Measurements from ENCODE around the gene ENO3. TPM values are rescaled to one million over a fixed set of nuclear protein-coding genes. Genes with fewer than 3 reads are reported as not detected.
"Not testable (repeated sequence)": the region's sequence is repeated elsewhere in the genome, so short reads cannot be mapped to it uniquely, and the experiment has no call there.

The ENO3 gene
- total and polyA plus RNA-seq, 2 donors (not counting 3 experiments of a cell fraction or from before 2014, with no cell fraction given) = 5.5 to 5.9 TPM

DNA sequence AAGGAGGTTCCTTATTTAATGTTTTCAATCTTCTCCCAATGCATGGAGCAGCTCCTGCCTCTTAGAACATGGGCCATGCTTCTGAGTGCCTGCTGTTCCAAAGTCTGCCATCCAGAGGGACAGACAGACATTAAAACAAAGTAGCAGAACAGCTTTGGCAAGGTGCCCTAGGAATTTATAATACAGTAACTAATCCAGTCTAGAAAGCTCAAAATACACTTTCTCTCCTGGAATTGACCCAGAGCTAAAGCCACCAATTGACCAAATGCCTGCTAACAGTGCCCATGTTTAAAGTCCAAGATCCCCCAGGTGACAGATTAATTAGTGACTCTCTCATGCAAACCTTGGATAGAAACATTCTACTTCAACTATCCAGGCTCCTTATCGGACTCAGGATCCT, 36.9 kb upstream of the ENO3 start:
- BruUV-seq (replicated peaks) = no TSS peak
- TF ChIP-seq, protein P1, sequence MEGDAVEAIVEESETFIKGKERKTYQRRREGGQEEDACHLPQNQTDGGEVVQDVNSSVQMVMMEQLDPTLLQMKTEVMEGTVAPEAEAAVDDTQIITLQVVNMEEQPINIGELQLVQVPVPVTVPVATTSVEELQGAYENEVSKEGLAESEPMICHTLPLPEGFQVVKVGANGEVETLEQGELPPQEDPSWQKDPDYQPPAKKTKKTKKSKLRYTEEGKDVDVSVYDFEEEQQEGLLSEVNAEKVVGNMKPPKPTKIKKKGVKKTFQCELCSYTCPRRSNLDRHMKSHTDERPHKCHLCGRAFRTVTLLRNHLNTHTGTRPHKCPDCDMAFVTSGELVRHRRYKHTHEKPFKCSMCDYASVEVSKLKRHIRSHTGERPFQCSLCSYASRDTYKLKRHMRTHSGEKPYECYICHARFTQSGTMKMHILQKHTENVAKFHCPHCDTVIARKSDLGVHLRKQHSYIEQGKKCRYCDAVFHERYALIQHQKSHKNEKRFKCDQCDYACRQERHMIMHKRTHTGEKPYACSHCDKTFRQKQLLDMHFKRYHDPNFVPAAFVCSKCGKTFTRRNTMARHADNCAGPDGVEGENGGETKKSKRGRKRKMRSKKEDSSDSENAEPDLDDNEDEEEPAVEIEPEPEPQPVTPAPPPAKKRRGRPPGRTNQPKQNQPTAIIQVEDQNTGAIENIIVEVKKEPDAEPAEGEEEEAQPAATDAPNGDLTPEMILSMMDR (IDR thresholded peaks at IDR 0.05; ENCODE audit: extremely low read depth in 1 of 2, insufficient read depth in 1 of 2, low read depth in 1 of 2, low read length in 2 of 2) = no peak
- no peak for TF ChIP-seq MYC (IDR thresholded peaks at IDR 0.05; ENCODE audit: low read depth, low read length)
- Histone ChIP-seq H3K9me3 (replicated peaks; ENCODE audit: control insufficient read depth, insufficient read depth, low read length) (no peaks in the 10 kb centered on the region), H3K4me1 (ENCODE audit: control insufficient read depth, extremely low read depth, insufficient read depth, low read length) (no peaks in the 10 kb centered on the region), H4K20me1 (replicated peaks; ENCODE audit: control insufficient read depth, extremely low read depth, insufficient read depth, low read length) (no peaks in the 10 kb centered on the region), H3K4me2 (ENCODE audit: insufficient read depth, low read length) (no peak overlapping the region), H3K27me3 (ENCODE audit: control insufficient read depth in 2 of 2, insufficient read depth in 2 of 2, low read length in 2 of 2) (no peaks in the 10 kb centered on the region), H3K9me1 (replicated peaks; ENCODE audit: control insufficient read depth, extremely low read depth, insufficient read depth, low read length) (no peaks in the 10 kb centered on the region), H3K36me3 (ENCODE audit: control insufficient read depth in 2 of 2, extremely low read depth in 1 of 2, insufficient read depth in 2 of 2, low read length in 2 of 2) (no peaks in the 10 kb centered on the region), H3K79me2 (ENCODE audit: control insufficient read depth, insufficient read depth, low read length) (no peaks in the 10 kb centered on the region), H2AFZ (ENCODE audit: low read depth, low read length) (no peak overlapping the region), H3K9ac (replicated peaks; ENCODE audit: extremely low read depth, insufficient read depth, low read length) (no peak overlapping the region), H3K27ac (ENCODE audit: insufficient read depth, low read depth, low read length) (no peak overlapping the region), H3K4me3 (replicated peaks in 1 of 3; ENCODE audit: insufficient read depth in 1 of 3, low read depth in 1 of 3, low read length in 3 of 3) (no peak overlapping the region)
- FAIRE-seq (no peak), DNase-seq (ENCODE audit: low read depth, low spot score) (no peak)
- dilution Hi-C loops (cut with MboI; ENCODE audit: extremely low pct_ligation_motif_present, low sequenced_read_pairs) = no loop called here
- POLR2A ChIA-PET = interaction anchor here (0.7 kb wide), 1 partner anchor 1511 kb away, joined by 3 read pairs; no protein-coding TSS in a partner anchor
- CTCF ChIA-PET = interaction anchor here (0.7 to 2.6 kb wide), 4 partner anchors 11 to 73 kb away, joined by 3 to 11 read pairs (median 5); partner anchors contain the start of genes CAMTA2, CHRNE, RNF167 and SLC25A11
- intact Hi-C loops (cut with micrococcal nuclease) = no loop called here

DNA sequence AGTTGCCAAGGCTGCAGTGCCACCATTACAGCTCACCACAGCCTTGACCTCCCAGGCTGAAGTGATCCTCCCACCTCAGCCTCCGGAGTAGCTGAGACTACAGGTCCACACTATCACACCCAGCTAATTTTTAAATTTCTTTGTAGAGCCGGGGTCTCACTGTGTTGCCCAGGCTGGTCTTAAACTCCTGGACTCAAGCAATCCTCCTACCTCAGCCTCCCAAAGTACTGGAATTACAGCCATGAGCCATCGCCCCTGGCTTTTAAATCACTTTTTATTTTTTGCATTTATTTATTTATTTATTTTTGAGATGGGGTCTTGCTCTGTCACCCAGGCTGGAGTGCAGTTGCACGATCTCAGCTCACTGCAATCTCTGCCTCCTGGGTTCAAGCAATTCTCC, 36.4 kb upstream of the ENO3 start:
- H3K4me1 ChIP-seq (ENCODE audit: control insufficient read depth, extremely low read depth, insufficient read depth, low read length); H3K9ac ChIP-seq (replicated peaks; ENCODE audit: extremely low read depth, insufficient read depth, low read length); BruUV-seq (replicated peaks); dilution Hi-C loops (cut with MboI; ENCODE audit: extremely low pct_ligation_motif_present, low sequenced_read_pairs); DNase-seq (ENCODE audit: low read depth, low spot score); H3K4me3 ChIP-seq (replicated peaks in 1 of 3; ENCODE audit: insufficient read depth in 1 of 3, low read depth in 1 of 3, low read length in 3 of 3); H2AFZ ChIP-seq (ENCODE audit: low read depth, low read length); H3K79me2 ChIP-seq (ENCODE audit: control insufficient read depth, insufficient read depth, low read length); FAIRE-seq; H3K27me3 ChIP-seq (ENCODE audit: control insufficient read depth in 2 of 2, insufficient read depth in 2 of 2, low read length in 2 of 2); H4K20me1 ChIP-seq (replicated peaks; ENCODE audit: control insufficient read depth, extremely low read depth, insufficient read depth, low read length); H3K9me3 ChIP-seq (replicated peaks; ENCODE audit: control insufficient read depth, insufficient read depth, low read length); H3K9me1 ChIP-seq (replicated peaks; ENCODE audit: control insufficient read depth, extremely low read depth, insufficient read depth, low read length); H3K4me2 ChIP-seq (ENCODE audit: insufficient read depth, low read length); intact Hi-C loops (cut with micrococcal nuclease); H3K27ac ChIP-seq (ENCODE audit: insufficient read depth, low read depth, low read length); H3K36me3 ChIP-seq (ENCODE audit: control insufficient read depth in 2 of 2, extremely low read depth in 1 of 2, insufficient read depth in 2 of 2, low read length in 2 of 2): not testable (repeated sequence)
- POLR2A ChIA-PET = interaction anchor here (0.7 kb wide), 1 partner anchor 1511 kb away, joined by 3 read pairs; no protein-coding TSS in a partner anchor
- CTCF ChIA-PET = interaction anchor here (0.7 to 2.6 kb wide), 3 partner anchors 11 to 73 kb away, joined by 3 to 11 read pairs (median 6); partner anchors contain the start of genes CAMTA2, CHRNE, RNF167 and SLC25A11

Data from endothelial cell of umbilical vein (primary cell).